GM06990 (cell line): Measurements from ENCODE around the gene C1QTNF4.

Experiments used
- DNase-seq: peaks from one replicate; pipeline ENCODE4 v3.0.0-alpha.2; 2011; ENCODE audit not compliant: insufficient read length; ENCODE audit errors: extremely low read depth
- H3K27me3 ChIP-seq: replicated peaks from 2 replicates; pipeline ENCODE4 v1.6.0; 2011; ENCODE audit warnings: low read length; ENCODE audit not compliant: control insufficient read depth, insufficient read depth
- H3K36me3 ChIP-seq: 2 replicates; pipeline ENCODE4 v1.5.1; 2011; ENCODE audit warnings: low read length; ENCODE audit not compliant: control insufficient read depth, insufficient read depth
- H3K4me3 ChIP-seq: replicated peaks from 2 replicates; pipeline ENCODE4 v1.5.1; 2011; ENCODE audit warnings: low read depth, mild to moderate bottlenecking, control low read depth, low read length
- TF ChIP-seq, protein P1 (sequence below): IDR thresholded peaks from 2 replicates; pipeline ENCODE4 v1.5.1; 2011; ENCODE audit warnings: low read length, control low read depth, mild to moderate bottlenecking, inconsistent platforms; ENCODE audit not compliant: insufficient read depth, poor library complexity, severe bottlenecking

The C1QTNF4 gene

DNA sequence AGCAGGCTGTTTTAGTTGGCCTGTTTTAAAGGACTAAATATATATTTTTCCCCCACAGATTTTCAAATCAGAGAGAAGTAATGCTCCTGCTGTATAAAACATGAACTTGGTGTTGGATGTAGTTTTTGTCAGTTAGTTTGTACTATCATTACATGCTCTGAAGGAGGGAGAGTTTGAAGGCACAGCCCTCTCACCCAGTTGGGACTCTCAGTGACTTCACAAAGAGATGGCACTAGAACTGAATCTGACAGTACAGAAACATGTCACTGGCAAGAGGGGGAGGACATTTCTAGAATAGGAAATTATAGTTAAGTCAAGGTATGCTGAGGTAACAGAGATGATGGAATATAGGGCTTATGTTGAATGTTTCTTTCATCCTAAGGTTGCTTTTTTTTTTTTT lies 21.0 kb upstream of the C1QTNF4 start:
- H3K4me3 ChIP-seq: no peak overlapping the region
- H3K36me3 ChIP-seq: peaks cover 2% of the 10 kb centered on the region; the same call in 1 of the 2 replicates
- H3K27me3 ChIP-seq: no peaks in the 10 kb centered on the region
- TF ChIP-seq, protein P1, sequence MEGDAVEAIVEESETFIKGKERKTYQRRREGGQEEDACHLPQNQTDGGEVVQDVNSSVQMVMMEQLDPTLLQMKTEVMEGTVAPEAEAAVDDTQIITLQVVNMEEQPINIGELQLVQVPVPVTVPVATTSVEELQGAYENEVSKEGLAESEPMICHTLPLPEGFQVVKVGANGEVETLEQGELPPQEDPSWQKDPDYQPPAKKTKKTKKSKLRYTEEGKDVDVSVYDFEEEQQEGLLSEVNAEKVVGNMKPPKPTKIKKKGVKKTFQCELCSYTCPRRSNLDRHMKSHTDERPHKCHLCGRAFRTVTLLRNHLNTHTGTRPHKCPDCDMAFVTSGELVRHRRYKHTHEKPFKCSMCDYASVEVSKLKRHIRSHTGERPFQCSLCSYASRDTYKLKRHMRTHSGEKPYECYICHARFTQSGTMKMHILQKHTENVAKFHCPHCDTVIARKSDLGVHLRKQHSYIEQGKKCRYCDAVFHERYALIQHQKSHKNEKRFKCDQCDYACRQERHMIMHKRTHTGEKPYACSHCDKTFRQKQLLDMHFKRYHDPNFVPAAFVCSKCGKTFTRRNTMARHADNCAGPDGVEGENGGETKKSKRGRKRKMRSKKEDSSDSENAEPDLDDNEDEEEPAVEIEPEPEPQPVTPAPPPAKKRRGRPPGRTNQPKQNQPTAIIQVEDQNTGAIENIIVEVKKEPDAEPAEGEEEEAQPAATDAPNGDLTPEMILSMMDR: no peak
- DNase-seq: no peak

DNA sequence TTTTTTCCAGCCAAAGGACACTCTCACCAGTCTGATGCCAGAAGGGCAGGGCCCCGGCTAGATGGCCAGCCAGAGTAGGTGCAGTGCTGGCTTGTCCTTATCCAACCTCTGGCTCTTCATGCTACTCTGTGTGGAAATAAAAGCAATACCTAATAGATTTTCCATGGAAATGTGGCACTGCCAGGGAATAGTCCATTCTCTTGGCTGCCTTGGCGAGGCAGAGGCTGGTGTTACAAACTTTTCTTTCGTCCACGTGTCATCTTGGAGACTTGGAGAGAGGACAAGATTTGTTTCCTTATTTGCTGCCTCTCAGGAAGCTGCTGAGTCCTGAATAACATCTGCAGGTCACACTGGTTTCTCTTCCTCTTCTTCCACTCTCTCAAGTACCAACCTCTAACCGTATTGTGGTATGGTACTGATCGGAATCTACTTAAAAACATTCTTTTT lies 17.2 kb upstream of the C1QTNF4 start:
- TF ChIP-seq, protein P1: no peak
- DNase-seq: no peak
- no peaks in the 10 kb centered on the region; the same call in 1 of the 2 replicates for H3K36me3 ChIP-seq
- H3K4me3 ChIP-seq: no peak overlapping the region
- no peaks in the 10 kb centered on the region for H3K27me3 ChIP-seq

DNA sequence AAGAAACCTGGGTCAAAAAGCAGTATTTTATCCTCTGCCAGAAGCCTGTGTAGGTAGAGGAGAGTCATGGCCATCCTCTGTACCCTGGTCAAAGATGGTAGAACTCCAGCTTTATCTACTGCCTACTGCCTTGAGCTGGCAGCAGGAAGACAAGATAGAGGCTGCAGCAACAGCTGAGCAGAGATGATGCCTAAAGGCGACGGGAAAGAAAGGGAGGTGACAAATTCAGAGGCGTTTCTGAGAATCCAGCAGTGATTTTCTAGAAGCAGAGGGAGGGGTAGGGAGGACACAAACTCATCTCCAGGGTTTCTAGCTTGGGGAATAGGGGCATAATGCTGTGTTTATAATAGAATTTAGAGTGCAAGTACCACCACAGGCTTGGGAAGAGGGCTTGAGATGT lies 15.5 kb upstream of the C1QTNF4 start:
- TF ChIP-seq, protein P1: no peak
- Histone ChIP-seq H3K36me3 (no peaks in the 10 kb centered on the region), H3K4me3 (no peak overlapping the region), H3K27me3 (no peaks in the 10 kb centered on the region)
- DNase-seq: no peak

DNA sequence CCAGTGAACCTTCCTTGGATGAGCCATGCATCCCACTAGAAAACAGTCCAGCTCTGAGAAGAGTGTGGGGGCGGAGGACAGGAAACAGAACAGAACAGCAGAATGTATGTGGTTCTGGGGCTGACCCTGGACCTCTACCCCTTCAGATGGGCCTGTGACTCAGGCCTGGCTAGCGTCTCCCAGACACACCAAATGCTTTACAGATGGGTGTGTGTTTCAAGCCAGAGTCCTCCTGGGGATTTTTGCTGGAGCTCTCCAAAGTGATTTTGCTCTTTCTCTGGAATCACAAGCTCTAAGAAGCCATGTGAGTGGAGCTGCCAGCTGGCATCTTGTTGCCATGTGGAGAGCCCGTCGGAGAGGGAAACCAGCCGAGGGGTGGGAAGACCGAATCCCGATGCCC lies 13.2 kb upstream of the C1QTNF4 start:
- H3K36me3 ChIP-seq: no peaks in the 10 kb centered on the region
- H3K27me3 ChIP-seq: no peaks in the 10 kb centered on the region
- H3K4me3 ChIP-seq: no peak overlapping the region
- TF ChIP-seq, protein P1: no peak
- no peak for DNase-seq

DNA sequence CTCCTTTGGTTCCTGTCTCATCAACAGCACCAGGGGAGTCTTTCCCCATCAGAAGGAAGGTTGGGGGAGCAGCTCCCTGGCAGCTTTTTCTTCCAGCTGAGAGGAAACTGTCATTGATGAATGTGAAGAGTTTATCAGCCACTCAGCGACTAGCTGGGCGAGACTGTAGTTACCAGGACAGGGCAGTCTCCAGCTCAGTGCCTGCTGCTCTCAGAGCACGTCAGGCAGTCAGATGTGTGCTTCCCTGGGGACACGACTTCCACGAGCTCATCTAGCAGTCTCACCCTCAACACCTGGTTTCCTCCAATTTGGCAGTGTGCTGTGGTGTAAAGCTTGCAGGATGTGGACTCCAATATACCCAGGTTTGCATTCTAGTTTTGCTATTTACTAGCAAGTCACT lies 12.5 kb upstream of the C1QTNF4 start:
- no peak overlapping the region for H3K4me3 ChIP-seq
- TF ChIP-seq, protein P1: no peak
- H3K36me3 ChIP-seq: no peaks in the 10 kb centered on the region
- DNase-seq: no peak
- H3K27me3 ChIP-seq: no peaks in the 10 kb centered on the region

DNA sequence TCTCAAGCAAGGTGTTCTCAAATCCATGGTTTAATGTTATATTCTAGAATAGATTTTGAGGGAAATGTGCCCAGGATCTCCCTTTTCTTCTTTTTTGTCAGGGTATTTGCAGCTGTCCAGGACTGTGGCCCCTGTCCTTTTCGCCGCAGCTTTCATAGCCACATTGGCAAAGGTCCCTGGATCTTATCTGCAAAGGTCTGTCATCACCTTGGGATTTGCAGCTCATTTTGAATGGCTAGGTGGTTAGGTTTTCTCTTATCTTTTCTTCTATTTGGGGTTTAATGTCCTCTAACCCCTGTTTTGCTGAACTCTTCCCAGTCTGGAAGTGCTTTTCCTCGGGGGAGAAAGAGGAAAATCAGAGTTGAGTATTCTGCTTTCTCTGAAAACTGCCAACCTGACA lies 11.7 kb upstream of the C1QTNF4 start:
- no peaks in the 10 kb centered on the region for H3K27me3 ChIP-seq
- no peaks in the 10 kb centered on the region for H3K36me3 ChIP-seq
- TF ChIP-seq, protein P1: no peak
- no peak overlapping the region for H3K4me3 ChIP-seq
- no peak for DNase-seq
